Lower lobe of right lung (tissue), 2 donors: ENCODE data around the gene SLC39A13. TPM values are rescaled to one million over a fixed set of nuclear protein-coding genes. Genes with fewer than 3 reads are reported as not detected.

ENCODE experiments used
- ATAC-seq, 2 donors: fragments of 200-7000 bp; cut with Tn5 transposase; one replicate each; pipeline ENCODE4 v1.9.1; 2020 to 2022; ENCODE audit warnings: mild to moderate bottlenecking in 2 of 2, moderate library complexity in 2 of 2
- DNase-seq: peaks from one replicate; pipeline ENCODE4 v3.0.0-alpha.2; 2020
- H3K27ac ChIP-seq: fragments of 200-600 bp; one replicate; pipeline ENCODE4 v1.8.0; 2022
- H3K27me3 ChIP-seq: fragments of 200-600 bp; one replicate; pipeline ENCODE4 v1.8.0; 2022; ENCODE audit warnings: low read depth
- H3K36me3 ChIP-seq: fragments of 200-600 bp; one replicate; pipeline ENCODE4 v1.8.0; 2022; ENCODE audit warnings: mild to moderate bottlenecking
- H3K4me1 ChIP-seq: fragments of 200-600 bp; one replicate; pipeline ENCODE4 v1.8.0; 2022
- H3K4me3 ChIP-seq: fragments of 200-600 bp; one replicate; pipeline ENCODE4 v1.8.0; 2022; ENCODE audit warnings: mild to moderate bottlenecking
- H3K9me3 ChIP-seq: fragments of 200-600 bp; one replicate; pipeline ENCODE4 v1.8.0; 2022
- CTCF ChIP-seq: fragments of 200-600 bp; IDR thresholded peaks from one replicate; pipeline ENCODE4 v1.8.0; 2022; ENCODE audit warnings: antibody characterized with exemption, mild to moderate bottlenecking
- intact Hi-C: fragments of 100-400 bp; cut with DNase I; formaldehyde crosslinking; loops from one replicate; pipeline ENCODE4 v1.11.0; 2022
- total RNA-seq: library from RNA; stranded (reverse); fragmentation: NEBNext Ultra II Directional; extraction: Animal tissue kit (Norgen Biotek cat#: 25700); gene quantifications from one replicate; pipeline ENCODE4 v1.2.1, GENCODE V29; 2021
- donor health status: DM: no; HTN: yes; CAD: no; lungs with severe emphysema.

The SLC39A13 gene
- total RNA-seq, 1 donor from 2014 or later: 48.0 TPM

DNA sequence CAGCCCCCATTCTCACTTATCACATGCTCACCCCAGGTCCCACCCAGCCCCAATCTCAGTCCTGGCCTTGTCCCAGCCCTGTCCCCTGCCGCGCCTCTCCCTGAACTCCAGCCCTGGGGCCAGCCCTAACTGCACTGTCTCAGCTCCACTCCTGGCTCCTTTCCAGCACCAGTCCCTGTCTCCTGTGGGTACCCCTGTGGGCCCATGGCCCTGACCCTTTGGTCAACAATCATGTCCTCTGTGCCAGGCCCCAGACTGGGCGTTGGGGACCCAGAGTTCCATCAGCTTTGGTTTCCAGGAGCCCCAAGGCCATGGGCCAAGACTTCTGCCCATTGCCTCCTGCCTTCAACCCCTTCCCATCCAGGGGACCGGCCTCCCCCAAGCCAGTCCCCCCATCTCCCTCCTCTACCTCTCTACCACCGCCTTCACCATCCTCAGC, 30.8 kb upstream of the SLC39A13 start:
- TF ChIP-seq CTCF: no peak
- ATAC-seq (peak; percentile 35 to 42), DNase-seq (no peak)
- intact Hi-C loops: no loop called here
- peak overlapping the region; percentile 58 for H3K4me3 ChIP-seq
- H3K27ac ChIP-seq: peak overlapping the region; percentile 83
- peaks cover 3% of the 10 kb centered on the region for H3K36me3 ChIP-seq
- peaks cover 17% of the 10 kb centered on the region for H3K4me1 ChIP-seq
- no peaks in the 10 kb centered on the region for H3K9me3 ChIP-seq
- no peaks in the 10 kb centered on the region for H3K27me3 ChIP-seq

DNA sequence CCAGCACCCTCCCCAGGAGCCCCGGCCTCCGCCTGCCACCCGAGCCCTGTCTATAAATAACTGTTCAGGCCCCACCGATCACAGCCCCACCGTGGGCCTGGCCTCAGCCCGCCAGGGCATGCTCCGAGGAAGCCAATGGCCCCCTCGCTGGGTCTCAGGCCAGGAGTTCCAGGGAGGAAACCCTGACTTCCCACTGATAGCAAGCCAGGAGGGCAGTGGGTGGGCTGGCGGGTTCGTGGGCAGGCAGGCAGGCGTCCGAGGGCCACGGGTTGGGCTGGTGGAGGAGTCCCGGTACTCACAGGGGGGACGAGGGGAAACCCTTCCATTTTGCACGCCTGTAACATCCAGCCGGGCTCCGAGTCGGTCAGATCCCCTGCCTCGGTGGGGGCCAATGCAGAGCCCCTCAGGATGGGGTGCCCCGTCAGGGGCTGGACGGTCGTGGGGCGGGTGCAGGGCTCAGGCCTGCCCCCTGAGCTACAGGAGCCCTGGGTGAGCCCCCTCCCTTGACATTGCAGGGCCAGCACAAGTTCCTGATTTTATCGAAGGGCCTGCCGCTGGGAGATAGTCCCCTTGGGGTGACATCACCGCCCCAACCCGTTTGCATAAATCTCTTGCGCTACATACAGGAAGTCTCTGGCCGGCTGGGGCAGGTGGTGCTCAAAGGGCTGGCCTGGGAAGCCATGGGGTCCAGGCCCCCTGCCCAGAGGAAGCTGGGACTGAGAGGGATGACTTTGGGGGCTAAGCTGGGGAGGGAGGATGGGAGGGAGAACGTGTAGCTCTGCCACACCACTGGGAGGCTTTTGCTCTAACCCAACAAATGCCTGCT, 30.2 kb upstream of the SLC39A13 start, which contains the start of gene SPI1:
Gene SPI1 (minus strand): TSS at position 538 of the 826 bp plus-strand sequence. CDS start 194 bp downstream, at position 344.
- intact Hi-C loops: no loop called here
- H3K4me3 ChIP-seq: peak within 1 kb of the TSS; percentile 58

DNA sequence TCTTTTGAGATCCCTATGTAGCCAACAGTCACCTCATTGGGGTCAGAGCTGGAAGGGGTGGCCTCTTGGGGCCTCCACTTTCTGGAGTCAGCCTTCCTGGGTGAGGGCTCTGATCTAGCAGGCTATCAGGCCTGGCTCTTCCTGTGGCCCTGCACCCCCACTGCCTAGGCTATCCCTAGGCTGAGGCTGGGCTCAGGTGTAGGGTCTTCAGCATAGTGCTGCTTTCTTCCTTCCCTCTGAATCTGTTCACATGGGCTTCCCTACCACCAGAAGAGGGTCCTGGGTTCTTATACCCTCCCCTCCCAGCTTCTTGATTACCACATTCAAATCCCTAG, 29.6 kb upstream of the SLC39A13 start:
- Histone ChIP-seq H3K4me1 (peaks cover 16% of the 10 kb centered on the region), H3K27ac (peak overlapping the region; percentile 83), H3K27me3 (no peaks in the 10 kb centered on the region), H3K9me3 (no peaks in the 10 kb centered on the region), H3K4me3 (peak overlapping the region; percentile 58), H3K36me3 (no peaks in the 10 kb centered on the region)
- no peak for TF ChIP-seq CTCF
- intact Hi-C loops: no loop called here
- ATAC-seq (no peak), DNase-seq (peak; percentile 32)

More for the DNA sequence above, 30.2 kb upstream of the SLC39A13 start, which contains the start of gene SPI1:
- H3K36me3 ChIP-seq: no peaks in the 10 kb centered on the region
- H3K4me1 ChIP-seq: peaks cover 21% of the 10 kb centered on the region
- ATAC-seq: peak; percentile 51 to 76
- H3K9me3 ChIP-seq: no peaks in the 10 kb centered on the region
- peak within 1 kb of the TSS; percentile 83 for H3K27ac ChIP-seq
- peak; percentile 91 for DNase-seq
- no peaks in the 10 kb centered on the region for H3K27me3 ChIP-seq
- no peak for TF ChIP-seq CTCF

- ATAC-seq: no peak
- Histone ChIP-seq H3K36me3 (no peaks in the 10 kb centered on the region), H3K27ac (no peak overlapping the region), H3K4me1 (peaks cover 11% of the 10 kb centered on the region), H3K9me3 (no peaks in the 10 kb centered on the region), H3K27me3 (no peaks in the 10 kb centered on the region), H3K4me3 (no peak overlapping the region)
- intact Hi-C loops: no loop called here
- no peak for DNase-seq
- no peak for TF ChIP-seq CTCF
Measured at GRCh38 chr11:47379317-47379716, 29.1 kb upstream of the SLC39A13 start.

- no peak for ATAC-seq
- DNase-seq: no peak
- Histone ChIP-seq H3K27me3 (no peaks in the 10 kb centered on the region), H3K4me3 (no peak overlapping the region), H3K27ac (no peak overlapping the region), H3K9me3 (no peaks in the 10 kb centered on the region), H3K36me3 (no peaks in the 10 kb centered on the region), H3K4me1 (peaks cover 10% of the 10 kb centered on the region)
- intact Hi-C loops: no loop called here
- TF ChIP-seq CTCF: no peak
Measured at GRCh38 chr11:47380078-47380477, 28.3 kb upstream of the SLC39A13 start.
